ENCODE data around the gene ACOT12. TPM values are rescaled to one million over a fixed set of nuclear protein-coding genes. Genes with fewer than 3 reads are reported as not detected.
"Not testable (repeated sequence)": the region's sequence is repeated elsewhere in the genome, so short reads cannot be mapped to it uniquely, and the experiment has no call there.

The ACOT12 gene
- total and polyA plus RNA-seq, 8 donors, result 0.15 to 0.77 (median 0.34) TPM; not detected in 2

DNA sequence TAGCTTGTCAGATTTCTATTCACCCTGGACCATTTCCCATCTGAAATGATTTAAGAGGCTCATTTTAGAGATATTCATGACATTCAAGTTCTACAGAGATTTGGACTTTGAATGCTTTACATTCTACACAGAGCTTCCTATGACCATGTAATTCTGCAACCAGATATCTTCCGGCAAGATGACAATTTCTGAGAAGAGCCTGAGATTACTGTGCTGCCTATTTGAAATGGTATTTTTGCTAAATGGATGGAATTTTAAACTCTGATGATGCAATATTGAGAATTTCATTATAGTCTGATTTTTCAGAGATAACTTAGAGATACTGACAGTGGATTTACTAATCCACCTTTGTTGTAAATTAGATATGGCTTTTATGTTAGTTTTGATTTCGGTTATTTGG is 16.0 kb upstream of the ACOT12 start:
- Histone ChIP-seq H3K4me3 (no peak overlapping the region), H3K4me1 (no peaks in the 10 kb centered on the region), H3K27ac (no peak overlapping the region), H3K27me3 (no peaks in the 10 kb centered on the region), H3K36me3 (no peaks in the 10 kb centered on the region), H3K9me3 (no peaks in the 10 kb centered on the region)
- DNase-seq (no peak), ATAC-seq (no peak)
- intact Hi-C loops (cut with DNase I), result no loop called here
- TF ChIP-seq, protein P1, sequence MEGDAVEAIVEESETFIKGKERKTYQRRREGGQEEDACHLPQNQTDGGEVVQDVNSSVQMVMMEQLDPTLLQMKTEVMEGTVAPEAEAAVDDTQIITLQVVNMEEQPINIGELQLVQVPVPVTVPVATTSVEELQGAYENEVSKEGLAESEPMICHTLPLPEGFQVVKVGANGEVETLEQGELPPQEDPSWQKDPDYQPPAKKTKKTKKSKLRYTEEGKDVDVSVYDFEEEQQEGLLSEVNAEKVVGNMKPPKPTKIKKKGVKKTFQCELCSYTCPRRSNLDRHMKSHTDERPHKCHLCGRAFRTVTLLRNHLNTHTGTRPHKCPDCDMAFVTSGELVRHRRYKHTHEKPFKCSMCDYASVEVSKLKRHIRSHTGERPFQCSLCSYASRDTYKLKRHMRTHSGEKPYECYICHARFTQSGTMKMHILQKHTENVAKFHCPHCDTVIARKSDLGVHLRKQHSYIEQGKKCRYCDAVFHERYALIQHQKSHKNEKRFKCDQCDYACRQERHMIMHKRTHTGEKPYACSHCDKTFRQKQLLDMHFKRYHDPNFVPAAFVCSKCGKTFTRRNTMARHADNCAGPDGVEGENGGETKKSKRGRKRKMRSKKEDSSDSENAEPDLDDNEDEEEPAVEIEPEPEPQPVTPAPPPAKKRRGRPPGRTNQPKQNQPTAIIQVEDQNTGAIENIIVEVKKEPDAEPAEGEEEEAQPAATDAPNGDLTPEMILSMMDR (IDR thresholded peaks at IDR 0.05), result no peak

DNA sequence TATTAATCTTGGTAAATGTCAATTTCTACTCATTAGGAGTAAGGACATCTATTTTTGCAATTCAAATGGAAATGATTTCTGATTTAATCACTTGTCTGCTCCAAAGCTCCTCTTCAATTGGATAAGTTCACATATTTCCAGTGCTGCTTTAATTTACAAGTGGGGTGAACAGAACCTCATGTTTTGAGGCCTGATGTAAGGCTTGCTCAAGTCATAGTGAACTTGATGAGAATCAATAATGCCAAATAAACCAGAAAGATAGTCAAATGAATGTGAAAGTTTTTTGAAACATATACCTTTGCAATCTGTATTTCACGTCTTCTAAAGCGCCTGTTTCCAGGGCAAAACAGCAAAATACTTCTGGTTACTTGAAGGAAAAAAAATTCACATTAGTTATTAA is 15.4 kb upstream of the ACOT12 start:
- Histone ChIP-seq H3K36me3 (no peaks in the 10 kb centered on the region), H3K4me3 (no peak overlapping the region), H3K27ac (no peak overlapping the region), H3K4me1 (no peaks in the 10 kb centered on the region), H3K9me3 (no peaks in the 10 kb centered on the region), H3K27me3 (no peaks in the 10 kb centered on the region)
- ATAC-seq (no peak), DNase-seq (no peak)
- TF ChIP-seq, protein P1 (IDR thresholded peaks at IDR 0.05), result no peak
- intact Hi-C loops (cut with DNase I), result no loop called here

DNA sequence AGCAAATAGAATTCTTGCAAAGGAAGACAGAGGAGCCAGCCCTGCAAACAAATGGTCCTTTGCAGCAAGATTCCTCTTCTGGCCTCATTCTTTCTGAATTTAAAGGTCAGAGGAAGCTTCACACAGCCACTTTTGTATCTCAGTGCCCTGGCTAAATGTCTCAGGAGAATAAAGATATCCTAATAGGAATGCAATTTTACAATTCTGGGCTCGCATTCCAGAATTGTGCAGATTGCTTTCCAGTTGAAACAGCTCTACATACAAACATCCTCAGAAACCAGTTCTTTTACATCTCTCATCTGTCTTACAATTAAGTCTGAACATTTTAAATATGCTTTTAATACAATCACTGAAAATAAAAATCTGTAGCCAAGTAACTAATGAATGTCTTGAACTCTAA is 14.6 kb upstream of the ACOT12 start:
- no peak overlapping the region for H3K4me3 ChIP-seq
- TF ChIP-seq, protein P1 (IDR thresholded peaks at IDR 0.05), result no peak
- no peak overlapping the region for H3K27ac ChIP-seq
- DNase-seq (no peak), ATAC-seq (no peak)
- H3K4me1 ChIP-seq, result no peaks in the 10 kb centered on the region
- intact Hi-C loops (cut with DNase I), result no loop called here
- H3K27me3 ChIP-seq, result no peaks in the 10 kb centered on the region
- no peaks in the 10 kb centered on the region for H3K36me3 ChIP-seq
- no peaks in the 10 kb centered on the region for H3K9me3 ChIP-seq

DNA sequence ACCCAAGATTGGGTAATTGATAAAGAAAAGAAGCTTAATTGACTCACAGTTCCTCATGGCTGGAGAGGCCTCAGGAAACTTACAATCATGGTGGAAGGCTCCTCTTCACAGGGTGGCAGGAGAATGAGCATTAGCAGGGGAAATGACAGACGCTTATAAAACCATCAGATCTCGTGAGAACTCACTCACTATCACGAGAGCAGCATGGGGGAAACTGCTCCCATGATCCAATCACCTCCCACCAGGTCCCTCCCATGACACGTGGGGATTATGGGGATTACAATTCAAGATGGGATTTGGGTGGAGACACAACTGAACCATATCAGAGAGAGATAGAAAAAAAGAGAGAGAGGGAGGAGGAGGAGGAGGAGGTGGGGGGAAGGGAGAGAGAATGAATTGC is 13.9 kb upstream of the ACOT12 start:
- H3K27me3 ChIP-seq; H3K4me3 ChIP-seq; ATAC-seq; intact Hi-C loops (cut with DNase I); H3K27ac ChIP-seq; DNase-seq; H3K9me3 ChIP-seq; H3K36me3 ChIP-seq; H3K4me1 ChIP-seq: not testable (repeated sequence)

DNA sequence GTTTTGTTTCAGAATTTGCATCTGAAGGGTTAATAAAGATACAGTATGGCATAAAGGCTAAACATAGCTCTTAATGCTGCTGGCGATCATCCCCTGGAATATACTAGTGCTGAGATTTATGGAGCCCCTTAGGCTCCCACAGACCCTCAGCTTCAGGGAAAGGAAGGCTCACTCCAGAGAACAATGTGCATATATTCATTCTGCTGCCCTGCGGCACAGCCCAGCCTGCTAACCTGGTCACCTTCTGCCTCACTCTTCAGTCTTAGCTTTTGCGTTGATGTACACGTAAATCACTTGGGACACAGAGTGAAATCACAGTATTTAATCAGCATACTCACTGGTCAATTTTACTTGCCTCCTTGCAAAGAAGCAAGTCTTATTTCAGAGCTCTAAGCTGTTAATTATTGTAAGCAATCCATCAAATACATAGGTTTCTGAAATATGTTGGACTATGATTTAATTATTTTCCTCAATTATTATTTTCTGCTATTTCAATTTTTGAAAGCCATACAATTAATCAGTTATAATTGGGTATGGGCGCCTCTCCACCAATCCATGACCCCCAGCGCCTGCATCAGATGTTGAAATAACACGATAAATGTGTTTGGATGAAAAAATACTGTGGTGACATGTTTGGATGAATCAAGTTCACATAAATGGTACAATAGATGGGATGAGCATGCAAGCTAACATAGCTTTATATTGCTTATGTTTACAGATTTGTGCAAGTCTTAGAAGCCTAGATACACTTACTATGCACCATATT is 11.4 kb upstream of the ACOT12 start:
- Histone ChIP-seq H3K9me3 (no peaks in the 10 kb centered on the region), H3K4me3 (no peak overlapping the region), H3K27me3 (no peaks in the 10 kb centered on the region), H3K4me1 (no peaks in the 10 kb centered on the region), H3K27ac (no peak overlapping the region), H3K36me3 (no peaks in the 10 kb centered on the region)
- DNase-seq (no peak), ATAC-seq (no peak)
- TF ChIP-seq, protein P1 (IDR thresholded peaks at IDR 0.05), result no peak
- intact Hi-C loops (cut with DNase I), result no loop called here

Measured in left lung (tissue), 10 donors.